Vagina (tissue), 2 donors: Measurements from ENCODE around the gene SPATA9. TPM values are rescaled to one million over a fixed set of nuclear protein-coding genes. Genes with fewer than 3 reads are reported as not detected.
"Not testable (repeated sequence)": the region's sequence is repeated elsewhere in the genome, so short reads cannot be mapped to it uniquely, and the experiment has no call there.

Experiments
- DNase-seq, 2 donors: peaks; one replicate each; pipeline ENCODE4 v3.0.0-alpha.2; 2017; ENCODE audit errors: extremely low spot score in 2 of 2
- H3K27ac ChIP-seq: fragments of 200-600 bp; sonication (generic); one replicate; pipeline ENCODE4 v1.5.1; 2019
- H3K27me3 ChIP-seq: fragments of 200-600 bp; sonication (generic); one replicate; pipeline ENCODE4 v1.5.1; 2019
- H3K36me3 ChIP-seq, 2 donors: fragments of 200-600 bp; sonication (generic); one replicate each; pipeline ENCODE4 v1.5.1; 2017 to 2019
- H3K4me1 ChIP-seq: fragments of 200-600 bp; sonication (generic); one replicate; pipeline ENCODE4 v1.5.1; 2019
- H3K4me3 ChIP-seq, 2 donors: fragments of 200-600 bp; sonication (generic); 1 replicate in 1 of 2; 2 replicates in 1 of 2; pipeline ENCODE4 v1.5.1; 2016 to 2019
- H3K9me3 ChIP-seq: fragments of 200-600 bp; sonication (generic); one replicate; pipeline ENCODE4 v1.5.1; 2019
- POLR2A ChIP-seq, 2 donors: fragments of 450-650 bp; IDR thresholded peaks; one replicate each; pipeline ENCODE4 v1.6.1; 2017; ENCODE audit warnings: antibody characterized with exemption in 2 of 2, mild to moderate bottlenecking in 2 of 2, moderate library complexity in 2 of 2
- POLR2AphosphoS5 ChIP-seq, 2 donors: sonication (generic); formaldehyde crosslinking; IDR thresholded peaks; one replicate each; pipeline ENCODE4 v1.9.0; 2017; ENCODE audit warnings: antibody characterized with exemption in 2 of 2, mild to moderate bottlenecking in 2 of 2, low read depth in 1 of 2; ENCODE audit not compliant: insufficient read depth in 1 of 2
- intact Hi-C: fragments of 100-400 bp; cut with DNase I; formaldehyde crosslinking; loops from one replicate; pipeline ENCODE4 v1.15.1; 2023
- total RNA-seq: library from RNA; depleted of rRNA; stranded (reverse); fragments of >200 nt; gene quantifications from one replicate; pipeline ENCODE4 v1.2.3, GENCODE V29; 2016
- TF ChIP-seq, protein P1 (sequence below), 3 experiments: fragments of 450-650 bp in 2 of 3; fragments of 200-600 bp in 1 of 3; sonication (generic) in 1 of 3; IDR thresholded peaks; one replicate each; pipeline ENCODE4 v1.5.1; 2017 to 2019; ENCODE audit warnings: antibody characterized with exemption in 3 of 3, mild to moderate bottlenecking in 2 of 3, moderate library complexity in 2 of 3

SPATA9 gene
- total RNA-seq, 1 donor from 2014 or later, result not detected

DNA sequence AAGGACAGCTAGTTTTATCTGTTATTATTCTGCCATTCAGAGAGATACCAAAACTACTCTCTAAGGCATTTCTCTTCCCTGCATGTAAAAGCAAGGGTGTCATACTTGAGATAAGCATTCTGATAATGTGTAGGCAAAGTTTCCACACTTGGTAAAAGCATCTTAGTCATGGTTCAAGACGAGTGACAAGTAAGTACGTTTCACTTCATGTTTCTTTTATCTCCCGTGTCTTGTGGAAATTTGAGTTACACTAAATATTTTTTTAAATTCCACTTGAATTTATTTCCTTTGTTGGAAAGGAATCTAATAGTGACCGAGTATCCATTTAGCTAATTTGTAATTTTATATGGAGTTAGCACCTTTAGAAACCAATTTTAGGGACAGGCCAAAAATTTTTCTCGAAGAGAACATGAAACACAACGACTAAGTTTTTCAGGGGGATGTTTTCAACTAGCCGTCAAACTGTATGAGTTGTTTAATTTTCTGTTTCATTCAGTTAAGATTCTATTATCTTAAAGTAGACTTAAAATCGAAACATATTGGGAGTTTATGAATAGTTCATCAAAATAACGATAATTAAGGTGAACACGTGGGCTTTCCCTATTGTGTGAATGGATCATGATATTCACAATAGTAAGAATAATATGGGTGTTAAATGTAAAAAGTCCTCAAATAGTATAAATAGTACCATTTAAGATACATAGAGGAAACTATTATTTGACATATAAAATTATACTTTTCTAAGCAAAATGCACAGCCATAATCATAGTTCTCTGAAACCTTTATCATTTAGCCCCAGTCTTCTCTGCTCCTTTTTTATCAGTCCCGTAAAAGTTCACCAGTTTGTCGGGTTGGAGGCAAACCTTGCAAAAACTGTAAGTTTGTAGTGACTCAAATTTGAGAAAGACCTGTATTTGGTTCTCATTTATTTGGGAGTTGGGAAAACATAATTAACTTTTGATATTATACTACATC is 34.6 kb downstream of the SPATA9 start:
- intact Hi-C loops, result loop anchor here (2.0 to 10.0 kb wide), 3 partner anchors 83 to 697 kb away; partner anchors contain the start of gene RHOBTB3
- H3K27me3 ChIP-seq, result no peaks in the 10 kb centered on the region
- no peak for DNase-seq
- peaks cover 9% of the 10 kb centered on the region for H3K4me1 ChIP-seq
- H3K36me3 ChIP-seq, result no peaks in the 10 kb centered on the region
- no peaks in the 10 kb centered on the region for H3K9me3 ChIP-seq
- H3K27ac ChIP-seq, result peak overlapping the region; percentile 97
- H3K4me3 ChIP-seq, result peak overlapping the region in 1 of 2 donors; percentile 65
- TF ChIP-seq POLR2A (IDR thresholded peaks at IDR 0.05), result no peak
- TF ChIP-seq, protein P1, sequence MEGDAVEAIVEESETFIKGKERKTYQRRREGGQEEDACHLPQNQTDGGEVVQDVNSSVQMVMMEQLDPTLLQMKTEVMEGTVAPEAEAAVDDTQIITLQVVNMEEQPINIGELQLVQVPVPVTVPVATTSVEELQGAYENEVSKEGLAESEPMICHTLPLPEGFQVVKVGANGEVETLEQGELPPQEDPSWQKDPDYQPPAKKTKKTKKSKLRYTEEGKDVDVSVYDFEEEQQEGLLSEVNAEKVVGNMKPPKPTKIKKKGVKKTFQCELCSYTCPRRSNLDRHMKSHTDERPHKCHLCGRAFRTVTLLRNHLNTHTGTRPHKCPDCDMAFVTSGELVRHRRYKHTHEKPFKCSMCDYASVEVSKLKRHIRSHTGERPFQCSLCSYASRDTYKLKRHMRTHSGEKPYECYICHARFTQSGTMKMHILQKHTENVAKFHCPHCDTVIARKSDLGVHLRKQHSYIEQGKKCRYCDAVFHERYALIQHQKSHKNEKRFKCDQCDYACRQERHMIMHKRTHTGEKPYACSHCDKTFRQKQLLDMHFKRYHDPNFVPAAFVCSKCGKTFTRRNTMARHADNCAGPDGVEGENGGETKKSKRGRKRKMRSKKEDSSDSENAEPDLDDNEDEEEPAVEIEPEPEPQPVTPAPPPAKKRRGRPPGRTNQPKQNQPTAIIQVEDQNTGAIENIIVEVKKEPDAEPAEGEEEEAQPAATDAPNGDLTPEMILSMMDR (IDR thresholded peaks at IDR 0.05), result peak in 1 of 3 experiments; percentile 1
- TF ChIP-seq POLR2AphosphoS5 (IDR thresholded peaks at IDR 0.05; ENCODE audit: insufficient read depth in 1 of 2, low read depth in 1 of 2), result no peak

DNA sequence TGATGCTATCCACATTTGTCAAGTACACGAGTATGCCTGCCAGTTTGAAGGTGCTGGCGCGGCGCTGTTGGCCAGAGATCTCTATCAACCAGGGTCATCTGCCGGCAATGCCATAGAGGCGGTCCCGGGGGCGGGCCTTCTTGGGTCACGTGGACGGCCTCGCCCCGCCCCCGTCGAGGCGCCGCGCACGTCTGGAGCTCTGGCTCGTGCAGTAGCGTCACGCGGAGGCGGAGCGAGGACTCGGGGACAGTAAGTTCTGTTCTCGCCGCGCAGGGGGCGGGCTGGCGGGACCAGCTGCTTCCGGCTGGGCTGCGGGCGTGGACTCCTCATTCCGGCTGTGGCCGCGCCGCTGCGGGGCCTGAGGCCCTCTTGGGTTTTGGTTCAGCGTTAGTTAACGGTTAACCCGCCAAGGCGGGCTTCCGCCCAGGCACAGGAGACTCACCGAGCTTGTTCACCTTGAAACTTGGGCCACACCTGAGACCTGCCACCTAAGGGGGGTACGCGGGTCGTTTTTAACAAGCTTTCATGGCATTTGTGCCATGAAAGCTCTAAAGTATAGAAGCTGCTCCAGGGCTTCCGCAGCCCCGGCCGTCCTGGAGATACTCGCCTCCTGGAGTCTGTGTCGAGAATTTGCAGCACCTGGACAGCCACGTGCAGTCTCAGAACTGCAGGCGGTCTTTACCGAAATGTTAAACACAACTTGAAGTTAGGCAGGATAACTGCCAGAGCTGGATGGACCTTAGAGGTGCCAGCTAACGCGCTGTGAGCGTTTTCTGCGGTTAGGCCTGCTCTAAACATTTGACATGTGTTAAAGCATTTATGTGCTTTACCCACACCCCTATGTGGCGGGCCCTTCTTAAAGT is 36.0 kb downstream of the SPATA9 start, which contains the start of gene RFESD:
Gene RFESD (plus strand): TSS at position 209 of the 863 bp plus-strand sequence. CDS start 5,495 bp downstream, outside the sequence.
- Histone ChIP-seq H3K4me1 (peaks cover 9% of the 10 kb centered on the region), H3K4me3 (peak within 1 kb of the TSS; percentile 43 to 65)
- intact Hi-C loops, result loop anchor here (2.0 to 10.0 kb wide), 3 partner anchors 84 to 698 kb away; partner anchors contain the start of gene RHOBTB3

DNA sequence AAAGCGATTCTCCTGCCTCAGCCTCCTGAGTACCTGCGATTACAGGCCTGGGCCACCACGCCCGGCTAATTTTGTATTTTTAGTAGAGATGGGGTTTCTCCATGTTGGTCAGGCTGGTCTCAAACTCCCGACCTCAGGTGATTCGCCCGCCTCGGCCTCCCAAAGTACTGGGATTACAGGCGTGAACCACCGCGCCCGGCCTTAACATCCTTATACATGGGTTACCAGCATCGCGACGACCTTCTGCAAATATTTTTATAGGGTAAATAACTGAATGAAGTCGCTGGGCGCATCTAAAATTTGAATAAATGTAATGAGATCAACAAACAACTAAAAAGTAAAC is 36.6 kb downstream of the SPATA9 start:
- DNase-seq, H3K36me3 ChIP-seq, H3K27me3 ChIP-seq, H3K4me1 ChIP-seq, H3K9me3 ChIP-seq: not testable (repeated sequence)
- Histone ChIP-seq H3K27ac (peak overlapping the region; percentile 97), H3K4me3 (peak overlapping the region; percentile 43 to 65)
- intact Hi-C loops, result loop anchor here (2.0 to 10.0 kb wide), 3 partner anchors 85 to 699 kb away; partner anchors contain the start of gene RHOBTB3

More for the DNA sequence above, 36.0 kb downstream of the SPATA9 start, which contains the start of gene RFESD:
- peak in 1 of 2 donors; percentile 98 for DNase-seq
- TF ChIP-seq POLR2A (IDR thresholded peaks at IDR 0.05) (peak in 1 of 2 donors; percentile 92), POLR2AphosphoS5 (IDR thresholded peaks at IDR 0.05; ENCODE audit: insufficient read depth in 1 of 2, low read depth in 1 of 2) (peak; percentile 98 to 99)
- TF ChIP-seq, protein P1 (IDR thresholded peaks at IDR 0.05), result peak in 1 of 3 experiments; percentile 11
- Histone ChIP-seq H3K27ac (peak within 1 kb of the TSS; percentile 97), H3K27me3 (no peaks in the 10 kb centered on the region), H3K9me3 (no peaks in the 10 kb centered on the region), H3K36me3 (no peaks in the 10 kb centered on the region)

DNA sequence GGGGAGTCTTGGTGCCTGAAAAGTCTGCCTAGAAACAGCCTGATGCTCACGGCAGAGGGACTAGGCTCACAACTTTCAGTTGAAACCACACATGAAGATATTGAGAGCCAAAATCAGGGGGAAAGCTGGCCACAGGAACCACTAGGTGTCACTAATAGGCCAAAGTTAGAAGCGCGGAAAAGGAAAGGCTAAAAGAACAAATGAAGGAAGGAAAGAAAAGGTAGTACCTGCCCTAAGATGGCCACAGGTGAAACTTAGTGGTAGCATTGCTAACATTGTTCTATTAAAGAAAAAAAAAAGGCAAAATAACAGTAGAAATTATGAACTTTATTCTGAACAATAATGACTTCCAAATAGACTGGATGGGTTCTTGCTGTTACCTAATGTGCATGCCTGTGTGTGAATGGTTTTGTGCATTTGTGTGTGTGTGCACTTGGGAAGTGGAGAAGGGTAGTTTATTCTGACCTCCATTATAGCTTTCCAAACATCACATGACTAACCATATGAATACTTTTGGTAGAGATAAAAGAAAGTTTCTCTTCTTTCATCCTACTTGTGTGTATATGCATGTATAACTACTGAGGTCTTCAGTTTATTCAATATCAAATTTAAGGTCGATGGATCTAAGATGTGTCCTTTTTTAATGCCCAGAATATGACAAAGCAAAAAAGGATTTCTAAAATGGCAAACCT is 38.3 kb downstream of the SPATA9 start:
- no peaks in the 10 kb centered on the region for H3K36me3 ChIP-seq
- no peak overlapping the region for H3K4me3 ChIP-seq
- intact Hi-C loops, result loop anchor here (10.0 kb wide), 2 partner anchors 200 to 700 kb away; no protein-coding TSS in a partner anchor
- H3K4me1 ChIP-seq, result peaks cover 9% of the 10 kb centered on the region
- peak overlapping the region; percentile 97 for H3K27ac ChIP-seq
- H3K27me3 ChIP-seq, result no peaks in the 10 kb centered on the region
- TF ChIP-seq, protein P1 (IDR thresholded peaks at IDR 0.05), result peak; percentile 48 to 64 (median 56)
- peak in 1 of 2 donors; percentile 63 for TF ChIP-seq POLR2AphosphoS5 (IDR thresholded peaks at IDR 0.05; ENCODE audit: insufficient read depth in 1 of 2, low read depth in 1 of 2)
- TF ChIP-seq POLR2A (IDR thresholded peaks at IDR 0.05), result no peak
- no peak for DNase-seq
- H3K9me3 ChIP-seq, result no peaks in the 10 kb centered on the region
